GM12873 (cell line): Measurements from ENCODE around the gene ERC2.

Experiments used
- TF ChIP-seq, protein P1 (sequence below): IDR thresholded peaks from 2 replicates; pipeline ENCODE4 v1.5.1; 2012; ENCODE audit warnings: low read depth, mild to moderate bottlenecking, moderate library complexity, low read length, control low read depth; ENCODE audit not compliant: insufficient read depth; ENCODE audit errors: missing control alignments

Gene ERC2

DNA sequence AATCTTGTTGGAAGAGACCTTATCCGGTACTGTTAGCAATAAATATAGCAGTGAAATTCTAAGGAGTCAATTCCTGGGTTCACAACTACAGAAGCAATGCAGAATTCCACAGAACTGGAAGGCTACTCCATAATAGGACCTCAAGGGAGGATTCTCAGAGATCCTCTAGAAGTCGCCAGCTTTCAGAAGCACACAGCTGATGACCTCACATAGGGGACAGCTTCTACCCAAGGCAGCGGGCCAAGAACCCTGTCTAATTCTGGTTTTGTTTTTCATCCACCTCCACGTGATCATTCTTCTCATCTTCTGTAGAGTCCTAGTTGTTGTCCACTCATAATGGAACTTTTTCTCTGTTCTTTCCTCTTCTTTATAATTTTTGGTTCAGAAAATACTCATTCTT, 99.4 kb downstream of the ERC2 start:
- TF ChIP-seq, protein P1, sequence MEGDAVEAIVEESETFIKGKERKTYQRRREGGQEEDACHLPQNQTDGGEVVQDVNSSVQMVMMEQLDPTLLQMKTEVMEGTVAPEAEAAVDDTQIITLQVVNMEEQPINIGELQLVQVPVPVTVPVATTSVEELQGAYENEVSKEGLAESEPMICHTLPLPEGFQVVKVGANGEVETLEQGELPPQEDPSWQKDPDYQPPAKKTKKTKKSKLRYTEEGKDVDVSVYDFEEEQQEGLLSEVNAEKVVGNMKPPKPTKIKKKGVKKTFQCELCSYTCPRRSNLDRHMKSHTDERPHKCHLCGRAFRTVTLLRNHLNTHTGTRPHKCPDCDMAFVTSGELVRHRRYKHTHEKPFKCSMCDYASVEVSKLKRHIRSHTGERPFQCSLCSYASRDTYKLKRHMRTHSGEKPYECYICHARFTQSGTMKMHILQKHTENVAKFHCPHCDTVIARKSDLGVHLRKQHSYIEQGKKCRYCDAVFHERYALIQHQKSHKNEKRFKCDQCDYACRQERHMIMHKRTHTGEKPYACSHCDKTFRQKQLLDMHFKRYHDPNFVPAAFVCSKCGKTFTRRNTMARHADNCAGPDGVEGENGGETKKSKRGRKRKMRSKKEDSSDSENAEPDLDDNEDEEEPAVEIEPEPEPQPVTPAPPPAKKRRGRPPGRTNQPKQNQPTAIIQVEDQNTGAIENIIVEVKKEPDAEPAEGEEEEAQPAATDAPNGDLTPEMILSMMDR = no peak

DNA sequence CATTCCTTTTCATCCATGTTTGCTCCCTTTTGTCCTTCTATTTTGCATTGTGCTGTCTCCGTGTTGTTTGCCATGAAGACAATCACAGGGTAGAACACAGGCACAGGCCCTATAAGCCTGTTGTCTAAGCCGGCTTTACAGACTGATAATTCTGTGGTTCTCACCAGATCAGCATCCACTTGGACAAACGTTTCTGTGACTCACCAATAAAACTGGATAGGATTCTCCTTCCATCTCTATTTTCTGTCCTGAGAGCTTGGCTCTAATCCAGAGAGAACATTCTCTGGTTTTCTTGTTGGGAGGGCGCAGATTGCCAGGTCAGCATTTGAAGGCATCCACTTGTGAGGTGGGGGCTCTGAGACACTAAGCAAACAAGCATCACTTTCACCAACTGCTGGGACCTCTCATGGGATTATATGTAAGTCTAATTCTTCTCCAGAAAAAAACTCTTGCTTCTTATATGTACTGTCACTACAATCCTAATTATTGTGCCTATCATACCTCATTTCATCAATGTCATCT, 101.6 kb downstream of the ERC2 start:
- TF ChIP-seq, protein P1 = no peak

DNA sequence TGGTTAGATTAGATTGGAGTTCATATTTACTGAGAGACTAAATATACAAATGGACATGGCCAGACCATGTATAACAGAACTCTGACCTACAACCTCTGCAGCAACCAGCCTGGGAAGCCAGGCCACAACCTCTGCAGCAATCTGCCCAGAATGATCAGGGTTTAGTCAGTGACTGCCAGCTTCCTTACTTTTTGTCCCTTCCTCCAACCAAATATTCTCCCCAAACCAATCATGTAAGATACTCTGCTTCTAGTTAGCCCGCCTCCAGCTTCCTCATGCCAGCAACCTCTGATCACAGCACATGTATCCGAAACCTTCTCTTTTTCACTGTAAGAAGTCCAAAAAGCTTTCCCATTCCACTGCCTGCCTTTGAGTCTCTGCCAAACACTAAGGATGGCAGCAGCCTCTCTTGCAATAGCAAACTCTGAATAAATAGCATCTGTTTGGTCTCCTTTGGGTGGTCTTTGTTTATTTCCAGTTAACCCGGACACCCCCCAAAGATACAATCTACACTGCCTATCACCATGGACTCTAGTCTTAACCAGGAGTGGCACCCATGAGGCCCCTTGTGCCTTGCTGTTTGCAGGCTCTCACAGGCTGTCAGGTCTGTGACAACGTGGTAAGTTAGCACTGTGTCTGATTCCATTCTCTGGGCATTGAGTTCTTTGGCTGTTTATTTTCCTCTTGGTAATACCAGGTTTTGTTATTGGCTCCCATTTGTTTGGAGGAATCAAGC, 102.2 kb downstream of the ERC2 start:
- TF ChIP-seq, protein P1 = no peak

DNA sequence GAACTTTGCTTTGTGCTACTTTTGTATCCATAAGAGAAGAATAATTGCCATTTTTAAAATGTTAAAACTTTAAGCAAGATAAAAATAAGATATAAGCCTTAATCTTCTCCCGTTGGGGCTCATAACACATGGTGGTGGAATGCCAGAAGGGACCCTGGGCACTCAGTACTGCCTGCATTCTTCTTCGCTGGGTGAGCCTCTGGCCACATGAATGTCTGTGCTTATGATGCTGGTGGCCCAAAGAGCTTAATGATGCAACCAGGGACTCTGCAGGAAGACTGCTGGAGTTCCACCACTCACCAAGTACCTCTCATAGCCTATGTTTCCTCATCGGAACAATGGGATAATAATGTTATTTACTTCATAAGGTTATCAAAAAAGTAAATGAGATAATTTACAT, 103.6 kb downstream of the ERC2 start:
- TF ChIP-seq, protein P1 = no peak

DNA sequence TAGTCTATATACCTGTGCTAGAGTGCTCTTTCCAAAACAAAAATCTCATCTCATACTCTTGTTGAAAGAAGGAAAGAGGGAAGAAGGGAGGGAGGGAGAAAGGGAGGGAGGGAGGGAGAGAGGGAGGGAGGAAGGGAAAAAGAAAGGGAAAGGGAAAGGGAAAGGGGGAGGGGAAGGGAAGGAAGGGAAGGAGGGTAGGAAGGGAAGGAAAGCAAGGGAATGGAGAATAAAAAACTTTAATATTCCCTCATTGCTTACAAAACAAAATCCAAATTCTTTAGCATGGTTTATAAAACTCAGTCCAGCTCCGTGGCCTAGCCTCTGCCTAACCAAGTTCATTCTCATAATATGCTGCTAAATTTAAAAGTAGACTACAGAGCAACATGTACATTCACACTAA, 104.5 kb downstream of the ERC2 start:
- TF ChIP-seq, protein P1 = no peak

DNA sequence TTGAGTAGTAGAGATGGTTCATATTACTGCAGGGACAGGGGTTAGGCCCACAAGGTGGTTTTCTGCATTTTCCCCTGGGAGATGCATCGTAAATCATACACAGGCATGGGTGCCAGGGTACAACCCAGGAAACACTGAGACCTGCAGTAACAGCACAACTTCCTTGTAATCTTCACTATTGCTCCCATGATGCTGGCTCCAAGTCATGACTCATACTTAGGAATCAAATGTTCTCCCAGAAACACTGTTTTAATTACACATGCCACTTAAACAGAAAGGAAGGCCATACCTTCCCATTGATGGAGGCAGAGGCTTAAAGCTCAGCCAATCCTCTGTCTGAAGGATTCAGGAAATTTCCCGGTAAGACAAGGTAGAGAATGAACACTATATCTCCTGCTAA, 106.5 kb downstream of the ERC2 start:
- TF ChIP-seq, protein P1 = no peak

DNA sequence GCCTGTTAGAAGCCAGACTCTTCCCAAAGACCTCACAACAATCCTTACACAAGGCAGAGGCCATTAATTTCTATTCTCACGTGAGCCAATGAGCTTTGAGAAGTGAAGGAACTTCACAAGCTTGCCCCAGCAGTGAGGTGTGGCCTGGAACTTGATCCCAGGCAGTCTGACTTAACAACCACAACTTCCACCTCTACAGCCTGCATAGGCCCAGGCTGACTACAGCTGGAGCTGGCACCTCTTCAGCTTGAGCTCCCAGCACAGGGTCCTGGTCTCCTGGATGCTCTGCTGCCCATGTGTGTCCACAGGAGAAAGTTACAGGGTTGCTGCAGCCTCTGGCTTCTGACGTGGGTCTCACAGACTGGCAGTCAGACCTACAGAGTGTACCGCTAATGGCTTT, 111.0 kb downstream of the ERC2 start:
- TF ChIP-seq, protein P1 = no peak
